ENCODE measurements around the gene TSPAN15. TPM values are rescaled to one million over a fixed set of nuclear protein-coding genes. Genes with fewer than 3 reads are reported as not detected.

TSPAN15 gene
- total and polyA plus RNA-seq, 2 experiments from 2014 or later = 0.34 TPM; not detected in 1

DNA sequence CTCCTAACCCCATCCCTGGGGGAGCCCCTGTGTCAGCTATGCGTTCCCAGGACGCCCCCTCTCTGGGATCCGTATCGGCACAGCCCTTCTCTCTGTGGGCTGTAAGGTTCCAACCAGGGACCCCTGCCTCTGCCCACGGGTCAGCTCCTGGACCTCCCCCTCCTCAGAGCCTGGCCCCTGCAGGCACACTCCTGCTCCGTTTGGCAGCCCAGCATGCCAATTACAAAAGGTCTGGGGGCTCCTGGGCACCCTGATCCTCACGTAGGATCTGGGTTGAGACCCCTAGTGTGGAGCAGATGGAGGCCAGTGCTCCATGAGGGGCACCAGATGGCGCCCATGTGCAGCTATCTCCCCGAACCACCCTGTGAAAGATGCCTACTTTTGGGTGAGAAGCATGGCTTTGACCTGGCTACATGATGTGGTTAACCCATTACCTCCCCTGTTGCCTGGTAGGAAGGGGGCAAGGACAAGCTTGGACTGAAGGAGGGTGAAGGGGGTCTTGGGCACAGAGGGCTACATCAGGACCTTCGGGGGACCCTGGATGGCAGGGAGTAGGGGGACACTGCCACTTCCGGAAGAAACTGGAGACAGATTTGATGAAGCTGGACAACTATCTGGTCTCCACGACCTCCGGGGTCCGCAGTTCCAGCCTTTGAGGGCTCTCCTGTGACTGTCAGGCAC, 43.5 kb upstream of the TSPAN15 start:
- Histone ChIP-seq H3K9ac (peak overlapping the region; percentile 19; the same call in 1 of the 2 replicates), H3K36me3 (ENCODE audit: low read depth) (no peaks in the 10 kb centered on the region; the same call in 1 of the 2 replicates), H3K4me2 (ENCODE audit: unreplicated experiment) (peak overlapping the region; percentile 39), H3F3A (ENCODE audit: insufficient read depth) (peaks cover 32% of the 10 kb centered on the region), H2AFZ (peak overlapping the region; percentile 18; the same call in 1 of the 2 replicates), H3K4me1 (ENCODE audit: insufficient read depth) (peaks cover 24% of the 10 kb centered on the region), H4K20me1 (ENCODE audit: insufficient read depth) (no peaks in the 10 kb centered on the region), H3K79me2 (ENCODE audit: insufficient read depth) (no peaks in the 10 kb centered on the region), H3K9me2 (ENCODE audit: insufficient read depth) (no peaks in the 10 kb centered on the region), H3K27ac (no peak overlapping the region), H3K4me3 (peak overlapping the region; percentile 40; the same call in 1 of the 2 replicates), H3K27me3 (replicated peaks; ENCODE audit: insufficient read depth) (no peaks in the 10 kb centered on the region), H3K9me3 (ENCODE audit: low read depth) (no peaks in the 10 kb centered on the region)
- TF ChIP-seq EZH2phosphoT487 (IDR thresholded peaks at IDR 0.05; ENCODE audit: insufficient read depth, low read depth) (no peak), EZH2 (IDR thresholded peaks at IDR 0.05; ENCODE audit: insufficient read depth, poor library complexity, severe bottlenecking) (no peak)
- WGBS, 2 experiments (ENCODE audit: low coverage in 1 of 2, low lambda C conversion rate in 2 of 2, missing lambda C conversion rate in 2 of 2) = 80 to 81% methylated on average over 14 of the region's 14 CpGs
- in situ Hi-C loops (cut with MboI) = loop anchor here (25.0 kb wide), 1 partner anchor 420 kb away; the partner anchor contains the start of gene KIFBP
- no peak for DNase-seq

DNA sequence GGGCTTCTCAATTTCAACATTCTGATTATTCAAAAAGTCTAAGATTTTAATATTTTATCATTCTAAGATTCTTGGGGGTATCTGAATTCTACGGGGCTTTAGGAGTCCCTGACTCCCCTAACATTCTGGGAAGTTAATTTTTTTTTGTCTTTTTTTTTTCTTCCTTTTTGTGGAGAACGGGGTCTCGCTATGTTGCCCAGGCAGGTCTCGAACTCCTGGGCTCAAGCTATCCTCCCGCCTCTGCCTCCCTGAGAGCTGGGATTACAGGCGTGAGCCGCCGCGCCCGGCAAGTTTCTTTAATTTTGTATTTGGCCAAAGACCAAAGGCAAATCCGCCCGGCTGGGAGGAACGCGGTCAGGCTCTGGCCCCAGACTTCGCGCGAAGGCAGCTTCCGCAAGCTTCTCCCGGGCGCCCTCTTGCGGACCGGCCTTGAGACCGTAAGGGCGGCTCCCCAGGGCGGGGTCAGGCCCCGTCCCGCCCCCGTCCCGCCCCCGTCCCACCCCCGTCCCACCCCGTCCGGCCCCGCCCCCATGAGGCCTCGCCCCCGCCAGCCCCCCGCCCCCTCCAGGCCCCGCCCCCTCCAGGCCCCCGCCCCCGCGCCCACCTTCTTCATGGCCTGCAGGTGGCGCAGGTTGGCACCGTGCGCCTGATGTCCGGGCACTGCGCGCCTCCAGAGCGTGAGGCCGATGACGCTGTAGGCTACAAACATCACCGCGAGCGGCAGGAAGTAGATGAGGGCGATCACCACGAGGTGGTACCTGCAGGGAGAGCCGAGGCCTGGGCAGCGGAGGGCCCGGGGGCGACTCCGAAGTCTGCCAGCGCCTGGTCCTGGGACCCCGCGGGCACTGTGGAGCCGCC, 42.7 kb upstream of the TSPAN15 start:
- Histone ChIP-seq H3F3A (ENCODE audit: insufficient read depth) (peaks cover 26% of the 10 kb centered on the region; the same call in 1 of the 2 replicates), H3K36me3 (ENCODE audit: low read depth) (no peaks in the 10 kb centered on the region), H3K27ac (peak overlapping the region; percentile 27; the same call in 1 of the 2 replicates), H4K20me1 (ENCODE audit: insufficient read depth) (no peaks in the 10 kb centered on the region), H3K79me2 (ENCODE audit: insufficient read depth) (no peaks in the 10 kb centered on the region), H3K9me3 (ENCODE audit: low read depth) (no peaks in the 10 kb centered on the region), H3K4me1 (ENCODE audit: insufficient read depth) (peaks cover 17% of the 10 kb centered on the region), H3K9ac (peak overlapping the region; percentile 66), H3K27me3 (replicated peaks; ENCODE audit: insufficient read depth) (no peaks in the 10 kb centered on the region), H3K4me2 (ENCODE audit: unreplicated experiment) (peak overlapping the region; percentile 58), H3K9me2 (ENCODE audit: insufficient read depth) (no peaks in the 10 kb centered on the region), H2AFZ (peak overlapping the region; percentile 81), H3K4me3 (peak overlapping the region; percentile 67)
- no peak for TF ChIP-seq EZH2phosphoT487 (IDR thresholded peaks at IDR 0.05; ENCODE audit: insufficient read depth, low read depth)
- no peak for TF ChIP-seq EZH2 (IDR thresholded peaks at IDR 0.05; ENCODE audit: insufficient read depth, poor library complexity, severe bottlenecking)
- in situ Hi-C loops (cut with MboI) = loop anchor here (25.0 kb wide), 1 partner anchor 421 kb away; the partner anchor contains the start of gene KIFBP
- 3 to 6% methylated on average over 28 to 47 of the region's 64 CpGs for WGBS, 2 experiments (ENCODE audit: low coverage in 1 of 2, low lambda C conversion rate in 2 of 2, missing lambda C conversion rate in 2 of 2)
- DNase-seq = peak; percentile 98

GRCh38 chr10:69409176-69409495, 42.1 kb upstream of the TSPAN15 start:
- H3K4me3 ChIP-seq = peak overlapping the region; percentile 67
- H2AFZ ChIP-seq = peak overlapping the region; percentile 81
- H3K9me2 ChIP-seq (ENCODE audit: insufficient read depth) = no peaks in the 10 kb centered on the region
- H3K4me1 ChIP-seq (ENCODE audit: insufficient read depth) = peaks cover 11% of the 10 kb centered on the region
- WGBS, 2 experiments (ENCODE audit: low coverage in 1 of 2, low lambda C conversion rate in 2 of 2, missing lambda C conversion rate in 2 of 2) = 3 to 7% methylated on average over 7 of the region's 7 CpGs
- no peak for TF ChIP-seq EZH2 (IDR thresholded peaks at IDR 0.05; ENCODE audit: insufficient read depth, poor library complexity, severe bottlenecking)
- no peak for TF ChIP-seq EZH2phosphoT487 (IDR thresholded peaks at IDR 0.05; ENCODE audit: insufficient read depth, low read depth)
- no peaks in the 10 kb centered on the region for H3K9me3 ChIP-seq (ENCODE audit: low read depth)
- H3F3A ChIP-seq (ENCODE audit: insufficient read depth) = peaks cover 20% of the 10 kb centered on the region; the same call in 1 of the 2 replicates
- peak overlapping the region; percentile 27; the same call in 1 of the 2 replicates for H3K27ac ChIP-seq
- peak overlapping the region; percentile 66 for H3K9ac ChIP-seq
- no peak for DNase-seq
- in situ Hi-C loops (cut with MboI) = loop anchor here (25.0 kb wide), 1 partner anchor 422 kb away; the partner anchor contains the start of gene KIFBP
- H3K36me3 ChIP-seq (ENCODE audit: low read depth) = no peaks in the 10 kb centered on the region
- H3K4me2 ChIP-seq (ENCODE audit: unreplicated experiment) = peak overlapping the region; percentile 58
- H4K20me1 ChIP-seq (ENCODE audit: insufficient read depth) = no peaks in the 10 kb centered on the region
- no peaks in the 10 kb centered on the region for H3K27me3 ChIP-seq (replicated peaks; ENCODE audit: insufficient read depth)
- no peaks in the 10 kb centered on the region for H3K79me2 ChIP-seq (ENCODE audit: insufficient read depth)

DNA sequence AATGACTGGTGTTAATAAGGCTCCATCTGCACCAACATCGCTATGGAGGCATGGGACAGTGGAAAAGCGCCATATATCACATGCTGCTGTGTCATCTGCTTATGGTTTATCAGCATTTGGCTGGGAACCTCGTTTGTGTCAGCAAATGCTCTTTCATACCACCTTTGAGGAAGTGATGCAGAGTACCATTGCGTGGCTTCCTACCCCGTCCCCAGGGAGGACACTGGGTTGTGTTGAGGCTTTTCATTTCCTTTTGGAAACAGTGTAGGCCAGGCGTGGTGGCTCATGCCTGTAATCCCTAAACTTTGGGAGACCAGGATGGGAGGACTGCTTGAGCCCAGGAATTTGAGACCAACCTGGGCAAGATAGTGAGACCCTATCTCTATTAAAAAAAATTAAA, 41.3 kb upstream of the TSPAN15 start:
- Histone ChIP-seq H4K20me1 (ENCODE audit: insufficient read depth) (no peaks in the 10 kb centered on the region), H3K79me2 (ENCODE audit: insufficient read depth) (no peaks in the 10 kb centered on the region), H2AFZ (no peak overlapping the region), H3K9me3 (ENCODE audit: low read depth) (no peaks in the 10 kb centered on the region), H3K27me3 (replicated peaks; ENCODE audit: insufficient read depth) (no peaks in the 10 kb centered on the region), H3K4me1 (ENCODE audit: insufficient read depth) (peaks cover 5% of the 10 kb centered on the region), H3K4me2 (ENCODE audit: unreplicated experiment) (no peak overlapping the region), H3K9me2 (ENCODE audit: insufficient read depth) (no peaks in the 10 kb centered on the region), H3K27ac (no peak overlapping the region), H3K36me3 (ENCODE audit: low read depth) (no peaks in the 10 kb centered on the region), H3F3A (ENCODE audit: insufficient read depth) (peaks cover 17% of the 10 kb centered on the region; the same call in 1 of the 2 replicates), H3K4me3 (no peak overlapping the region), H3K9ac (no peak overlapping the region)
- in situ Hi-C loops (cut with MboI) = loop anchor here (25.0 kb wide), 1 partner anchor 423 kb away; the partner anchor contains the start of gene KIFBP
- 42 to 44% methylated on average over 6 of the region's 6 CpGs for WGBS, 2 experiments (ENCODE audit: low coverage in 1 of 2, low lambda C conversion rate in 2 of 2, missing lambda C conversion rate in 2 of 2)
- TF ChIP-seq EZH2 (IDR thresholded peaks at IDR 0.05; ENCODE audit: insufficient read depth, poor library complexity, severe bottlenecking) (no peak), EZH2phosphoT487 (IDR thresholded peaks at IDR 0.05; ENCODE audit: insufficient read depth, low read depth) (no peak)
- DNase-seq = peak; percentile 39

Data from GM23248 (cell line).